Ramos (cell line): ENCODE measurements around the gene DOHH.
"Not testable (repeated sequence)": the region's sequence is repeated elsewhere in the genome, so short reads cannot be mapped to it uniquely, and the experiment has no call there.

Experiments used
- in situ Hi-C: fragments of 300-500 bp; cut with MboI; formaldehyde crosslinking; loops from one replicate; pipeline ENCODE4 v1.14.3; 2022; ENCODE audit warnings: low sequenced_read_pairs; ENCODE audit not compliant: unreplicated experiment

DOHH gene

DNA sequence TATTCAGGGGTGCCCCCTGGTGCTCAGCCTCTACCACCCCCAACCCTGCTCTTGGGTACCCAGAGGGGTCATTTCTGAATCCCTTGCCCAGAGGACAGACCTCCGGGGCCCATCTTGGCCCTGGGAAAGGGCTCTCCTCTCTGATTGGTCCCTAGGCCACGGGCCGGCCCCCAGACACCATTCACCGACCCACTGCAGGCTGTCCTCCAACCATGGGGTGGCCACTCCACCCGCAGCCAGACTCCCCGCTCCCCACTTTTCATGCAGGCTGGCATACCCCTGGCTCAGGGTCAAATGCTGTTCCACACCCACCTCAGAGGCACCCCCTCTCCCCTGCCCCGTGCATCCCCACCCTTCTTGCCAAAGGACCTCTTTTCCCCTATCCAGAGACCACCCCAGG is 34.9 kb downstream of the DOHH start:
- in situ Hi-C loops: no loop called here

- in situ Hi-C loops: no loop called here
Measured at GRCh38 chr19:3464587-3465235, 35.8 kb downstream of the DOHH start.

DNA sequence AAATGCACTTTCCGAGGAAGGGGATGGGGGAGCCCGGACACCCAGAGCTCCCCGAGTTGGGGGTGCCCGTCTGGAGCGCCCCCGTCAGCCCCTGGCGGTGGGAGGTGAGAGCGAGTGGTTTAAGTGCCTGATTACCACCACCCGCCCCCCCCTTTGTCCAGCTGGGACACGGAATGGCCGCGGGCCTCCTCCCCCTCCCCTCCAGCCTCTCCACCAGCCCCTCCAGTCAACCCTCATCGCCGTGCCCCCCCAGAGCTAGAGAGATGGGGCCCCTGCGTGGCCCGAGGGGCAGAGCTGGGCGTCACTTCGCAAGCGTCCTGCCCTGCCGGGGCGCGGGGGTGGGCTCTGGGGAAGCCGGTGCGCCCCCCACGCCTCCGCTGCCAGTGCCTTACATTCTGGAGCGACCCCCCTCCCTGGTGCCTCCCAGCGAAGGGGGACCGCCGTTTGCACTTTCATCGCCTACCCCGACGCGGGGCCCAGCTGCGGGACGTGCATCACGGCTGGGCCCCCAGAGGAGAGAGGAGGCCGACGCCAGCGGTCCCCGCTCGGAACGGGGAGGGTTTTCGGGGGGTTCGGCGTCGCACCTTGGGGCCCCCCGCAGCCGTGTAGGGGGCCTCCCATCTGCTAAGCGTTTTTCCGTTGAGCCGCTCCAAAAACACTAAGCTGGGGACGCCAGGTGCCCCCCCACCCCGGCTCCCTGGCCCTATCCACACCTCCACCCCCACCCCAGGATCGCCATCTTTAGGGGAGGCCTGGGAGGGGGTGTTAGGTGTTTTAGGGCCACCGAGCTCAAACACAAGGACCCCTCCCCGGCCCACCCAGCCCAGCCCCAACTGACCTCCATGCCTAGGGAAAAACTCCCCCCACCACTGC is 36.5 kb downstream of the DOHH start:
- in situ Hi-C loops: no loop called here

GRCh38 chr19:3462991-3463713 is 37.3 kb downstream of the DOHH start:
- in situ Hi-C loops: no loop called here

DNA sequence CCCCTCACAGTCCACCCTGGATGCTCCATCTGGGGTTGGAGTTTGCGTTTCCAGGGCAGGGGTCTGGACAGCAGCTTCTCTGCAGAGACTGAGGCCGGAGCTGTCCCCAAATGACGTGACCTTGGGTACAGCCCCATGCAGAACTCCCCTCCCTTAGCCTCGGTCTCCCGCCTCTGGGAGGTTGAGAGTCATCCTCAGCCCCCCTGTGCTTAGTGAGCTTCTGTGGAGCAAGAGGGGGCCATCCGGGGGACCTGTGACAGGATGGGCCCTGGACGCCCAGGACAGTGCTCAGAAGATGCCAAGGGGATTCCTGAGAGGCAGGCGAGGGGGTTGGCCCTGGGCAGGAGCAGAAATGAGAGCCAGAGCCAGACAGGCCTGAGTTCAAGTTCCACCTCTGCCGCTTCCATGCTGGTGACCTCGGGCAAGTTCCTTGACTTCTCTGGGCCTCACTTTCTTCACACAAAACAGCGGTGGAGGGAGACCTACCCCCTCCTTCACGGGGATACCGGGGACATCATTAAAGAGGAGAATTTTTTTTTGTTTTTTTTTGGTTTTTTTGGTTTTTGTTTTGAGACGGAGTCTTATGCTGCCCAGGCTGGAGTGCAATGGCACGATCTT is 40.4 kb downstream of the DOHH start:
- in situ Hi-C loops: no loop called here

- in situ Hi-C loops: no loop called here
Measured at GRCh38 chr19:3459089-3459881, 41.2 kb downstream of the DOHH start.

GRCh38 chr19:3458229-3459088 is 42.0 kb downstream of the DOHH start:
- in situ Hi-C loops: no loop called here

DNA sequence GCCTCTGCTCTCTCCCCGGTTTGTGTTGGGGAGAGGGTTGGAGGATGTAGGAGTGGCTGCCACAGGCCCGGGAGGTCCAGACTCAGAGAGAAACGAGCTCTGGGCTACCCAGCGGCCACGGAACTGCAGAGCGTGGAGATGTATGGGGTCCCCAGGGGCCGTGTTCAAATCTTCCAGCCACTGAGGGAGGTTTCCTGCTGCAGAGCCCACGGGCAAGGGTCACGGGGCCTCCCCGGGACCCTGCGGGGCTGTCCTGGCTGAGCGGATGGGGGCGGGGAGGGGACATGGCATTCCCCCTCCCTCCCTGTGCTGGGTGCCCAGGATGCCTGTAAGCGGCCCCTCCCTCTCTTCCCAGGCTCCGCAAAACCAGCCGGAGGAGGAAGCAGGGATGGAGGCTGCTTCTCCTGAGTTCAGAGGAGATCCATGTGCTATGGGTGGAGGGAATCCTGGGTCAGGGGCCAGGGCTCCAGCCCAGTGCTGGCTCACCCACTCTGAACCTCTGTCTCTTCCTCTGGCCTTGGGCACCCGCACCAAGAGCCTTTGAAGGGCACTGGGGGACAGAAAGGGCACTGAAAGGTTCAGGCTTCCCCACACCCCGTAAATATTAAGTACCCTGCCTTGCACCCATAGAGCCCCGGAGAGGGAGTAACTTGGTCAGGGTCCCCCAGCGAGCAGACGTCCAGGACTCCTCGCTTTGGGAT is 42.8 kb downstream of the DOHH start:
- in situ Hi-C loops: no loop called here

GRCh38 chr19:3456925-3457527 is 43.4 kb downstream of the DOHH start:
- in situ Hi-C loops: no loop called here

GRCh38 chr19:3455960-3456601 is 44.4 kb downstream of the DOHH start:
- in situ Hi-C loops: no loop called here

DNA sequence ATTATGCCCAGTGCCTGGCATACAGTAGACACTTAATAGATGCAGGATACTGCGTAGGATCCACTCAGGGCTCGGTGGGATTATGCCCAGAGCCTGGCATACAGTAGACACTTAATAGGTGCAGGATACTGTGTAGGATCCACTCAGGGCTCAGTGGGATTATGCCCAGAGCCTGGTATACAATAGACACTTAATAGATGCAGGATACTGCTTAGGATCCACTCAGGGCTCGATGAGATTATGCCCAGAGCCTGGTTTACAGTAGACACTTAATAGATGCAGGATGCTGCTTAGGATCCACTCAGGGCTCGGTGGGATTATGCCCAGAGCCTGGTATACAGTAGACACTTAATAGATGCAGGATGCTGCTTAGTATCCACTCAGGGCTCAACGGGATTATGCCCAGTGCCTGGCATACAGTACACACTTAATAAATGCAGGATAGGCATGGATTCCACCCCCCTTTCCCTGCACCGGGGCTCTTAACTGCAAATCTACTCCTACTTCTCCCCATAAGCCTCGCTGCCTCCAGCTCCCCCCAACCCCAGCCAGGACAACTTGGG is 45.0 kb downstream of the DOHH start:
- in situ Hi-C loops: no loop called here

DNA sequence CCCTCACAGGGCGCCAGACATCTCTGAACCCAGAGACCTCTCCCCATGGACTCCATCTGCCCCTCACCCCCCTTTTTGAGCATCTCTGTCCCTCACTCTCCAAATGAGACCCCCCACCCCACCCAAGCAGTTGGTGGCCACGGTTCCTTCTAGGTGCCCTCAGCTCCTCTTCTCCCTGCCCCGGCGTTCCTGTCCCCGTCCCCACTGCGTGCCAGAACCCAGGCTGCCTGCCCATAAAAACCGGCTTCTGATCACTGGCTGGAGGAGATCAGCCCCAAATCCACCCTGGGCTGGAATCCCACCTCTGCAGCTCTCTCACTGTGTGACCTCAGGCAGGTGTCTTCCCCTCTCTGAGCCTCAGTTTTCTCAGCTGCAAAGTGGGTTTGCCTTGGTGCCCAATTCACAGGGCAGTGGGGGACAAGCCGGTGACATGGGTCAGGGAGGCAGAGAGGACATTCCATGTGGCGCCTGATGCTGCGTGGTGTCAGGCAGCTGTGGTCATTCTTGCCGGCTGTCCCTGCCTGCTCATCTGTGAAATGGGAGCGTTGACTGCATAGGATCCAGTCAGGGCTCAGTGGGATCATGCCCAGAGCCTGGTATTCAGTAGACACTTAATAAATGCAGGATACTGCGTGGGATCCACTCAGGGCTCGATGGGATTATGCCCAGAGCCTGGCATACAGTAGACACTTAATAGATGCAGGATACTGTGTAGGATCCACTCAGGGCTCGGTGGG is 45.6 kb downstream of the DOHH start:
- in situ Hi-C loops: no loop called here

- in situ Hi-C loops: no loop called here
Measured at GRCh38 chr19:3453840-3454239, 46.6 kb downstream of the DOHH start.

DNA sequence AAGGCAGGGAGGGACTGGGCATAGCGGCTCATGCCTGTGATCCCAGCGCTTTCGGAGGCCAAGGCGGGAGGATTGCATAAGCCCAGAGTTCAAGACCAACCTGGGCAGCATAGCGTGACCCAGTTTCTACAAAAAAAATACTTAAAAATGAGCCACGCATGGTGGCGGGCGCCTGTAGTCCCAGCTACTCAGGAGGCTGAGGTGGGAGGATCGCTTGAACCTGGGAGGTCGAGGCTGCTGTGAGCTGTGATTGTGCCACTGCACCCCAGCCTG is 47.6 kb downstream of the DOHH start:
- in situ Hi-C loops: not testable (repeated sequence)

DNA sequence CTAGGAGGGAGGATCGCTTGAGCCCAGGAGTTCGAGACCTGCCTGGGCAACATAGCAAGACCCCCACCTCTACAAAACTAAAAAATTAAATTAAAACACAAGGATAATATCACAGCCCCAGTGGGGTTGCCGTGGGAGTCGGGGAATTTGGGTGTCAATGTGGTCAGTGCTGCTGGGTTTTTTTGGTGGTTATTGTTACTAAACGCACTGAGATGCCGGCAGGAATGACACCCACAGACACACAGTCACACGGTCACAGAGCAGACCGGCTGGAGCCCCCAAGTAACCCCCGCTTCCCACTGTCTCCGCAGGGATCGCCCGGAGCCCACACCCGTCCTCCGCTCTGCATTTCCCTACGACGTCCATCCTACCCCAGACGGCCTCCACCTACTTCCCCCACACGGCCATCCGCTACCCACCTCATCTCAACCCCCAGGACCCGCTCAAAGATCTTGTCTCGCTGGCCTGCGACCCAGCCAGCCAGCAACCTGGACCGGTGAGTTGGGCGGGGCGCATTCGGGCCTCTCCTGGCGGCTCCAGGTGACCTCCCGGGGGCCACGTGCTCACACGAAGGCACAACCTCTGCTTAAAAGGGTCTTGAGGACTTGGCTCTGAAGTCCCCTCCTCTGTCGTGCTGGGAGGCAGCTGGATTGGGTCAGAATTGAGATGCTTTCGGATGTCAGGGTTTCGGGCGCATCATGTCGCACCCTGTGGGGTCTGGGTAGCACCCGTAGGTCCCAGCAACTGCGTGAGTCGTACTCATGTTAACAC is 48.1 kb downstream of the DOHH start:
- in situ Hi-C loops: no loop called here

DNA sequence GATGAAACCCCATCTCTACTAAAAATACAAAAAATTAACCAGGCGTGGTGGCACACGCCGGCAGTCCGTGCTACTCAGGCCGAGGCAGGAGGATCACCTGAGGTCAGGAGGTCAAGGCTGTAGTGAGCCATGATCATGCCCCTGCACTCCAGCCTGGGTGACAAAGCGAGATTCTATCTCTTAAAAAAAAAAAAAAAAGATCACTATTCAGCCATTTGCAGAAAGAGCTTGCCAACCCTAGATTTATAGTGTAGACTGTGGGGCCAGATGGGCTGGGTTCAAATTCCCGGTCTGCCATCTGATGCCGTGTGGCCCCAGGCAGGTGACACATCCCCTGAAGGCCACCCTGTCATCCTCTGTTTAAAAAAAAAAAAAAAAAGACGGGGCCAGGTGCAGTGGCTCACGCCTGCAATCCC is 49.0 kb downstream of the DOHH start:
- in situ Hi-C loops: no loop called here
